Measurements from ENCODE around the gene EME2. TPM values are rescaled to one million over a fixed set of nuclear protein-coding genes. Genes with fewer than 3 reads are reported as not detected.

Gene EME2
- total and polyA plus RNA-seq, 4 donors, result 1.6 to 23.7 (median 18.2) TPM

DNA sequence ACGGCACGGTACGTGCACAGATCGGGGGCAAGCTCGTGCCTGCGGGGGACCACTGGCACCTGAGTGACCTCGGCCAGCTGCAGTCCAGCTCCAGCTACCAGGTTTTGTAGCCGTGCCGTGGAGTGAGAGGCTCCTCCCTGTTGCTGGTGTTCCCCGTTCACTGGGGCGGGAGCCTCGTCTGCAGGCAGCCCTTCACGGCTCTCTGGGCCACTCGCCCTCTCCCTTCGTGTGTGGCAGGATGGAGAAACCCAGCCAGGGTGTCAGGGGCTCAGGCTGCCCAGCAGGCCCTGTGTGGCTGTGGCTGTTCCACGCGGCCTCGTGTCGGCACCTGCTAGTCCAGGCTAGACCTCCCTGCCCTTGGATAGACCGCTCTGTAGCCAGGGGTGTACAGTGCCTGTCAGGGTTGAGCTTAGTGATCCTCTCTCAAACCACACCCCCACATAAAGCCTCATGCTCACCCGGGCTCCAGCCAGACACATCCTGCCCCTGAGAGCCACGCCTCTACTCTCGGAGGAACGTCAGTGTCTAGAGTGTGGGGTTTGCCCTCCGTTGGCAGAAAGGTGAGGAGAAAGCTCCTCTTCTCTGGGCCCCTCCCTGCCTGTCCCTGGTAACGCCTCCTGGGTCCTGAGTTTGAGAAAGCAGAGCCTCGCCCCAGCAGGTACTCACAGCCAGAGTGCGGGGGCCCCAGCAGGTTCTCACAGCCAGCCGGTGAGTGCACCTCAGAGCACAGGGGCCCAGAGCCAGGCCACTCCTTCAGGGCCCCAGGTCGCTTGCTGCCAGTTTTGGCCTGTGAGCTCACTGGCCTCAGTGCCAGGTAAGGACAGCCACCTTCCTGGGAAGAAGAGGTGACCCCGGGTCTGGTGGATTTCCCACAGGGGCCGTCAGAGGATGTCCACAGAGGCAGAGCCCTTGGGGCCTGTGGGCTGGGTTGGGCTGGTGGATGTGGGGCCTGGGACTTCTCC lies 29.0 kb upstream of the EME2 start:
- 89 to 90% methylated on average over 32 of the region's 32 CpGs for WGBS, 2 donors
- Histone ChIP-seq H3K36me3 (ENCODE audit: control insufficient read depth in 1 of 2, insufficient read depth in 2 of 2, low read length in 1 of 2) (peaks cover 0 to 8% of the 10 kb centered on the region in 2 donors), H3K27me3 (ENCODE audit: control insufficient read depth in 1 of 2, insufficient read depth in 2 of 2, low read length in 1 of 2) (no peaks in the 10 kb centered on the region), H3K4me3 (ENCODE audit: low read length in 2 of 2) (no peak overlapping the region), H3K4me1 (ENCODE audit: control insufficient read depth in 1 of 2, insufficient read depth in 2 of 2, low read length in 2 of 2) (no peaks in the 10 kb centered on the region), H3K9me3 (ENCODE audit: control insufficient read depth, low read length) (no peaks in the 10 kb centered on the region), H3K27ac (ENCODE audit: low read depth in 1 of 2, low read length in 2 of 2) (no peak overlapping the region)
- DNase-seq (no peak), ATAC-seq (ENCODE audit: low FRiP score) (no peak)
- intact Hi-C loops (cut with DNase I), result no loop called here

DNA sequence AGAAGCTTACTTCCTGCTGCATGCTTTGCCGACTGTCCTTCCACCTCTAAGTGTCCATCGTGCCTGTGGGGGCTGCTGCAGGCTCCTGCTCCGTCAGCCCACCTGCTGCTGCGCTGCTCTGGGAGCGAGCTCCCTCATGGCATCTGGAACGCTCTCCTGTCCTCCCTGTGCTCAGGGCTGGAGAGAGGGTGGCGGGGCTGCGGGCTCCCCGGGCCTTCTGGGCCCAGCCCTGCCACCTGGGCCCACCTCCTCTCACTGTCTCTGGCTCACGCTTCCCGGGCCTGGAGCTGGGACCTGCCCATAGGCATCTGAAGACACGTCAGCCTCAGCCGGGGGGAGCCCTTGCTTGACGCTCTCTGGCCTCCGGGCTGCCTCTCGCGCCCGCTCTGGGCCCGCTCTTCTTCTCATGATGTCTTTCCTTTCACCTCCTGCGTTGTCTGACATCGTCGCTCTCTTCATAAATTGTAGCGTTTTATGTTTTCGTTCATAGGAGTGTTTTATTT lies 28.2 kb upstream of the EME2 start:
- no peaks in the 10 kb centered on the region for H3K27me3 ChIP-seq (ENCODE audit: control insufficient read depth in 1 of 2, insufficient read depth in 2 of 2, low read length in 1 of 2)
- 90% methylated on average over 24 of the region's 24 CpGs for WGBS, 2 donors
- H3K4me3 ChIP-seq (ENCODE audit: low read length in 2 of 2), result no peak overlapping the region
- H3K27ac ChIP-seq (ENCODE audit: low read depth in 1 of 2, low read length in 2 of 2), result no peak overlapping the region
- H3K9me3 ChIP-seq (ENCODE audit: control insufficient read depth, low read length), result no peaks in the 10 kb centered on the region
- peaks cover 0 to 12% of the 10 kb centered on the region in 2 donors for H3K36me3 ChIP-seq (ENCODE audit: control insufficient read depth in 1 of 2, insufficient read depth in 2 of 2, low read length in 1 of 2)
- intact Hi-C loops (cut with DNase I), result no loop called here
- H3K4me1 ChIP-seq (ENCODE audit: control insufficient read depth in 1 of 2, insufficient read depth in 2 of 2, low read length in 2 of 2), result no peaks in the 10 kb centered on the region
- ATAC-seq (ENCODE audit: low FRiP score) (no peak), DNase-seq (no peak)

DNA sequence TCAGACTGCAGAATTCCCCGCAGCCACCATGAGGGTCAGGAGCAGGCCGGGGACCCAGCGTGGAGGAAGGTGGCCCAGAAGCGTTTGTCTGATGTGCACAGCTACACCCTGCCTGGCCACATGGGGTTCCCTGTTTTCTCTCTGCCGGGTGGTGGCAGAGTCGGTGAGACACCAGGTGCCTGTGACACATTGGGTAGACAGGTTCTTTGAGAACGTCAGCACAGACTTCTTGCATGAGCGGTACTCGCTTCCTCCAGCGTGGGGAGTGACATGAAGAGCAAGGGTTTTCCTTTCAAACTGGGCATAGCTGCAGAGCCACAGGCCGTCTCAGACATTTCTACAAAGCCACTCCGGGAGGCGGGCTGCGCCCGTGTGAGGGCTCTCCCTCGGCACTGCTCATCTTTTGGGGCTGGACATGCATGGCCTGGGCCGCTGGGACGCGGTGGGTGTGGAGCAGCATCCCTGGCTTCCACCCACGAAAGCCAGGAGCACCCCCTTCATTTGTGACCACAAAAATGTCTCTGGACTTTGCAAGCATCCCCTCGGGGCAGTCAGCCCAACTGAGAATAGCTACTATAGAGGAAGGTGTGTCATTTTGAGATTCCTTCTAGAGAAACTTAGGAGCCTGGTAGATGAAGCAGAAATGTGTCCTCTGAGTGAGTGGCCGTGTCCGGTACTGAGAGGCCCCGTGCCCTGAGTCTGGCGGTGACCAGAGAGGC lies 27.3 kb upstream of the EME2 start:
- intact Hi-C loops (cut with DNase I), result no loop called here
- 90% methylated on average over 25 of the region's 25 CpGs for WGBS, 2 donors
- ATAC-seq (ENCODE audit: low FRiP score), result no peak
- Histone ChIP-seq H3K4me1 (ENCODE audit: control insufficient read depth in 1 of 2, insufficient read depth in 2 of 2, low read length in 2 of 2) (no peaks in the 10 kb centered on the region), H3K36me3 (ENCODE audit: control insufficient read depth in 1 of 2, insufficient read depth in 2 of 2, low read length in 1 of 2) (peaks cover 0 to 15% of the 10 kb centered on the region in 2 donors), H3K27ac (ENCODE audit: low read depth in 1 of 2, low read length in 2 of 2) (no peak overlapping the region), H3K9me3 (ENCODE audit: control insufficient read depth, low read length) (no peaks in the 10 kb centered on the region), H3K4me3 (ENCODE audit: low read length in 2 of 2) (no peak overlapping the region), H3K27me3 (ENCODE audit: control insufficient read depth in 1 of 2, insufficient read depth in 2 of 2, low read length in 1 of 2) (no peaks in the 10 kb centered on the region)
- DNase-seq, result no peak

DNA sequence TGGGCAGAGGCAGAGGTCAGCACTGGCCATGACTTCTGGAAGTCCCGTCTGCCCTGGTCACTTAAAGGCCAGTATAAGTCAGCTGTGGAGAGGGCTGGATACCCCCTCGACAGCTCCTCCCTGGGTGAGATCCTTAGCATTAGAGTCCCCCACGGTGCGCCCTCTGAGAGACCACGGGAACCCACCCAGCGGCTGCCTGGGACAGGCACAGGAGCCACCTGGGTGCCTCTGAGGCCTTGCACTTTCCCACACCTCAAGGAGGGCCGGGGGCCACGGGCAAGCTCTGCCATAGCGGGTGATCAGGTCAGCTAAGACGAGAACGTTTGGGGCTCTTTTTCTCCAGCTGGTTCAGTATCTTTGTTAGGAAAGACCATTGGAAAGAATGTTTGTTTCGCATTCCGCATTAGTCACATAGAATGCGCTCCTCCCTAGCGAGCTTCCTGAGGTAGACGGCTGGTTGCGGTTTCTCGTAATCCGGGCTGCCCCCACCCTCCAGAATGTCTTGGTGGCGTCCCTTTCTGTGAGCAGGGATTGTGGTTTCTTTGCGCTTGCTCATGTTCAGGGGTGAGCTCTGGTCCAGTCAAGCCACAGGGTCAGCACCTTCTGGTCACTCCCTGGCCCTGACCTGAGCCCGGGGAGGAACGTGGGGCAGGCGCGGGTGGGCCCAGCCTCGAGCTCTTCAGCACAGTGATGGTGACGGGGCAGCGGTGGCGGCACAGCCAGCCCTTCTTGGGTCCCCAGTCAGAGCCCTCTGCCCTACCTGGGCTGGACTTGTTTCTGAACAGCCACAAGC lies 26.5 kb upstream of the EME2 start:
- Histone ChIP-seq H3K4me1 (ENCODE audit: control insufficient read depth in 1 of 2, insufficient read depth in 2 of 2, low read length in 2 of 2) (no peaks in the 10 kb centered on the region), H3K4me3 (ENCODE audit: low read length in 2 of 2) (no peak overlapping the region), H3K27me3 (ENCODE audit: control insufficient read depth in 1 of 2, insufficient read depth in 2 of 2, low read length in 1 of 2) (no peaks in the 10 kb centered on the region), H3K27ac (ENCODE audit: low read depth in 1 of 2, low read length in 2 of 2) (no peak overlapping the region), H3K9me3 (ENCODE audit: control insufficient read depth, low read length) (no peaks in the 10 kb centered on the region), H3K36me3 (ENCODE audit: control insufficient read depth in 1 of 2, insufficient read depth in 2 of 2, low read length in 1 of 2) (peaks cover 0 to 15% of the 10 kb centered on the region in 2 donors)
- intact Hi-C loops (cut with DNase I), result no loop called here
- DNase-seq (no peak), ATAC-seq (ENCODE audit: low FRiP score) (no peak)
- 92 to 94% methylated on average over 29 of the region's 29 CpGs for WGBS, 2 donors

DNA sequence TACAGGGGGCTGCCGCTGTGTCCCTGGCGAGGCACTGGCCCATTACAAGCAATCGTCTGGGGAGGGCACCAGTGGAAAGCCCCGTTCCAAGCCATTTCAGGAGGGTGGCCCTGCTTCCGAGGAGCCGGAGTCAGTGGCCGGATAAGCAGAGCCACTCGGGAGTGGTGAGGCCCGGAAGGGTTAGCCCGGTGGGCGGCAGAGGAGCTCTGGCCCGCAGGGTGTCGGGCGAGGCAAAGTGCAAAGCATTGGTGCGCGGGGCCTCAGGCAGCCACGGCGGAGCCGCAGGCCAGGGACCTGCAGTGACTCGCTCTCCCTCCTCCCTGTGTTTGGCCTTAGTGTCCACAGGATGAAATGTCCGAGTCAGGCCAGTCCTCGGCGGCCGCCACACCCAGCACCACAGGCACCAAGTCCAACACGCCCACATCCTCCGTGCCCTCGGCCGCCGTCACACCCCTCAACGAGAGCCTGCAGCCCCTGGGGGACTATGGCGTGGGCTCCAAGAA lies 25.9 kb upstream of the EME2 start:
- Histone ChIP-seq H3K27me3 (ENCODE audit: control insufficient read depth in 1 of 2, insufficient read depth in 2 of 2, low read length in 1 of 2) (no peaks in the 10 kb centered on the region), H3K36me3 (ENCODE audit: control insufficient read depth in 1 of 2, insufficient read depth in 2 of 2, low read length in 1 of 2) (peaks cover 0 to 15% of the 10 kb centered on the region in 2 donors), H3K9me3 (ENCODE audit: control insufficient read depth, low read length) (no peaks in the 10 kb centered on the region), H3K4me1 (ENCODE audit: control insufficient read depth in 1 of 2, insufficient read depth in 2 of 2, low read length in 2 of 2) (no peaks in the 10 kb centered on the region), H3K4me3 (ENCODE audit: low read length in 2 of 2) (no peak overlapping the region), H3K27ac (ENCODE audit: low read depth in 1 of 2, low read length in 2 of 2) (no peak overlapping the region)
- 93% methylated on average over 31 of the region's 31 CpGs for WGBS, 2 donors
- intact Hi-C loops (cut with DNase I), result no loop called here
- ATAC-seq (ENCODE audit: low FRiP score) (no peak), DNase-seq (no peak)

DNA sequence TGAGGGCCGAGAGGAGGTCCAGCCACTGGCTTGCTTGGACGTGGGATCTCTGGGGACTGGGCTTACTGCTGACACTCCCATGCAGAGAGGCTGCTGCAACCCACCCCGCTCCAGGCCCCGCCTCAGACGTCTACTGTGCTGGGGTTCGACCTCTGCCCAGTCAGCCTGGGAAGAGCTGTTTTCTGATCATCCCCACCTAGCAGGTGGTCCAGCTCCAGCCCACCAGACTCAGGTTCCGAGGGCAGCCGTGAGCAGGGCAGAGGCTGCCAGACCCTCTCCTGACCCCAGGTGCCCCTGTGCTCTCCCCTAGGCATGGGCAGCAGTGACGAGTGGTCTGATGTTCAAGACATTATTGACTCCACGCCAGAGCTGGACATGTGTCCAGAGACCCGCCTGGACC lies 24.7 kb upstream of the EME2 start:
- Histone ChIP-seq H3K27me3 (ENCODE audit: control insufficient read depth in 1 of 2, insufficient read depth in 2 of 2, low read length in 1 of 2) (no peaks in the 10 kb centered on the region), H3K9me3 (ENCODE audit: control insufficient read depth, low read length) (no peaks in the 10 kb centered on the region), H3K36me3 (ENCODE audit: control insufficient read depth in 1 of 2, insufficient read depth in 2 of 2, low read length in 1 of 2) (peaks cover 0 to 17% of the 10 kb centered on the region in 2 donors), H3K4me1 (ENCODE audit: control insufficient read depth in 1 of 2, insufficient read depth in 2 of 2, low read length in 2 of 2) (no peaks in the 10 kb centered on the region), H3K4me3 (ENCODE audit: low read length in 2 of 2) (no peak overlapping the region), H3K27ac (ENCODE audit: low read depth in 1 of 2, low read length in 2 of 2) (no peak overlapping the region)
- intact Hi-C loops (cut with DNase I), result no loop called here
- DNase-seq, result no peak
- no peak for ATAC-seq (ENCODE audit: low FRiP score)
- 85 to 86% methylated on average over 11 of the region's 11 CpGs for WGBS, 2 donors

DNA sequence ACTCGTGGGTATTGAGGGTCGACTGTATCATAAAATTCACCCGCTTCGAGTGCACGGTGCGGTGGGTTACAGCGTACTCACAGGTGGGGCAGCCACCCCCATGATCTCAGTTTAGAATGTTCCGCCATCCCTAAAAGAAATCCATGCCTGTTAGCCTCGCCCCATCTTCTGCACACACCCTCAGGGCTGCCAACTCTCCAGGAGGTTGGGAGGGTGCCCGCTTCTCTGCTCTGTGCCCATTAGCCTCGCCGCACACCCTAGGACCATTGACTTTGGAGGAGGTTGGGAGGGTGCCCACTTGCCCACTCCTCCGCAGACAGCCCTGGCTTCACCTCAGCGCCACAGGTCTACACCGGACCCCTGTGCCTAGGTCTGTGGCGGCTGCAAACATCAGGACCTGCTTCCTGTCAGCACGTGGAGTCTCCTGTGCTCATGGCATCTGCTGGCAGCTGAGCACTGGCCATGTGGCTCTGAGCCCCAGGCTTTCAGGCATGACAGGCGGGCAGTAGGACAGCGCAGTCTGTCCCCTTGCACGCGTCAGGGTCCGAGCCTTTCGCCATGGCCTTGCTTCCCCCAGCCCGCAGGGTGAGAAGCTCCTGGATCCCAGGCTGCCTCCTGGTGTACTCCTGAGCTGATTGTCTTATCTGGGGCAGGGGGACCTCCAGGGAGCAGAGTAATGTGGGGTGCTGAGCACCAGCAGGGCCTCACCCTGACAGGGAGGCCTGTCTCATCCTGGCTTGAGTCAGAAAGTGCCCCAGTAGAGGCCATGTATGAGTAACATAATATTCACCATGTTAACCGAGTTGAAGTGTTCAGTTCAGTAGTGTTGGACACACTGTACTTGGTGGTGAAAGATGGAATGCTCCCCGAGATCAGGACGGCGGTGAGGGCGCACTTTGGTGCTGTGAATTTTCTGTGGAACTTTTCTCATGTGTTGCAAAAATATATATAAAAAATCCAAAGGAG lies 23.2 kb upstream of the EME2 start:
- no peaks in the 10 kb centered on the region for H3K27me3 ChIP-seq (ENCODE audit: control insufficient read depth in 1 of 2, insufficient read depth in 2 of 2, low read length in 1 of 2)
- intact Hi-C loops (cut with DNase I), result no loop called here
- DNase-seq (no peak), ATAC-seq (ENCODE audit: low FRiP score) (no peak)
- H3K9me3 ChIP-seq (ENCODE audit: control insufficient read depth, low read length), result no peaks in the 10 kb centered on the region
- H3K4me1 ChIP-seq (ENCODE audit: control insufficient read depth in 1 of 2, insufficient read depth in 2 of 2, low read length in 2 of 2), result no peaks in the 10 kb centered on the region
- WGBS, 2 donors, result 96% methylated on average over 29 of the region's 29 CpGs
- no peak overlapping the region for H3K4me3 ChIP-seq (ENCODE audit: low read length in 2 of 2)
- peaks cover 0 to 18% of the 10 kb centered on the region in 2 donors for H3K36me3 ChIP-seq (ENCODE audit: control insufficient read depth in 1 of 2, insufficient read depth in 2 of 2, low read length in 1 of 2)
- no peak overlapping the region for H3K27ac ChIP-seq (ENCODE audit: low read depth in 1 of 2, low read length in 2 of 2)
